H1 (cell line): Measurements from ENCODE around the gene ABCA1. TPM values are rescaled to one million over a fixed set of nuclear protein-coding genes. Genes with fewer than 3 reads are reported as not detected.

Experiments used
- CTCF ChIA-PET: fragments of 300-600 bp; sonication (Branson Sonifier 250); formaldehyde crosslinking; loops from one replicate; lab custom pipeline; 2021; ENCODE audit not compliant: partially characterized antibody; lab: Charles Lee
- POLR2A ChIA-PET: fragments of 300-600 bp; sonication (Branson Sonifier 250); formaldehyde crosslinking; loops from one replicate; lab custom pipeline; 2021; ENCODE audit warnings: inconsistent platforms; ENCODE audit not compliant: partially characterized antibody; lab: Charles Lee
- DNase-seq, 2 experiments: peaks; one replicate each; pipeline versions ENCODE4 v3.0.0 to v3.0.0-alpha.2; 2010 to 2022; ENCODE audit warnings: low spot score in 2 of 2, low read depth in 1 of 2, mixed read lengths in 1 of 2
- FAIRE-seq: peaks from 2 replicates; lab custom pipeline; 2011; peaks lifted over from hg19 to GRCh38; lab: Jason Lieb, UNC
- H2AFZ ChIP-seq: 2 replicates; pipeline ENCODE4 v1.8.1; 2012; ENCODE audit warnings: low read length, inconsistent platforms
- H2AK5ac ChIP-seq: 2 replicates; pipeline ENCODE4 v1.6.1; 2013; ENCODE audit warnings: low read depth, low read length
- H2BK120ac ChIP-seq: replicated peaks from 2 replicates; pipeline ENCODE3; 2013; ENCODE audit warnings: low read depth, low read length, inconsistent platforms
- H2BK12ac ChIP-seq: 2 replicates; pipeline ENCODE4 v1.6.1; 2013; ENCODE audit warnings: low read depth, low read length
- H2BK15ac ChIP-seq: 2 replicates; pipeline ENCODE4 v1.6.1; 2013; ENCODE audit warnings: low read length
- H2BK20ac ChIP-seq: 2 replicates; pipeline ENCODE4 v1.6.1; 2013; ENCODE audit warnings: low read length
- H2BK5ac ChIP-seq: 2 replicates; pipeline ENCODE4 v1.6.1; 2013; ENCODE audit warnings: low read depth, low read length
- H3K14ac ChIP-seq: 2 replicates; pipeline ENCODE4 v1.6.1; 2013; ENCODE audit warnings: inconsistent platforms; ENCODE audit not compliant: insufficient read length
- H3K18ac ChIP-seq: 2 replicates; pipeline ENCODE4 v1.6.1; 2013; ENCODE audit warnings: low read length; ENCODE audit errors: extremely low read depth
- H3K23ac ChIP-seq: 2 replicates; pipeline ENCODE4 v1.6.1; 2013; ENCODE audit warnings: inconsistent platforms; ENCODE audit not compliant: insufficient read length
- H3K23me2 ChIP-seq: 2 replicates; pipeline ENCODE4 v1.6.1; 2013; ENCODE audit warnings: low read depth, low read length
- H3K27ac ChIP-seq: 2 replicates; pipeline ENCODE4 v1.6.1; 2011; ENCODE audit warnings: low read depth, low read length, inconsistent platforms
- H3K27me3 ChIP-seq, 4 experiments: replicated peaks in 1 of 4; 1 replicate in 1 of 4; 2 replicates in 3 of 4; pipeline versions ENCODE4 v1.6.1 to v1.8.1; 2011 to 2013; ENCODE audit warnings: low read length in 3 of 4, mild to moderate bottlenecking in 3 of 4, inconsistent platforms in 2 of 4, mixed read lengths in 2 of 4, moderate library complexity in 1 of 4; ENCODE audit not compliant: control insufficient read depth in 3 of 4, insufficient read depth in 3 of 4; ENCODE audit errors: extremely low read depth in 1 of 4
- H3K36me3 ChIP-seq, 4 experiments: 2 replicates each; pipeline versions ENCODE4 v1.6.1 to v1.8.1; 2011 to 2013; ENCODE audit warnings: mild to moderate bottlenecking in 4 of 4, low read length in 3 of 4, moderate library complexity in 2 of 4, control low read depth in 1 of 4, inconsistent platforms in 1 of 4; ENCODE audit not compliant: insufficient read depth in 4 of 4, control insufficient read depth in 2 of 4
- H3K4ac ChIP-seq: replicated peaks from 2 replicates; pipeline ENCODE3; 2013; ENCODE audit warnings: low read length, low read depth, mixed read lengths, inconsistent platforms; ENCODE audit not compliant: insufficient read length
- H3K4me1 ChIP-seq, 4 experiments: replicated peaks in 1 of 4; 1 replicate in 1 of 4; 2 replicates in 3 of 4; pipeline versions ENCODE4 v1.6.1 to v1.8.1; 2011 to 2013; ENCODE audit warnings: low read length in 3 of 4, inconsistent platforms in 2 of 4, mixed read lengths in 1 of 4; ENCODE audit not compliant: insufficient read depth in 4 of 4, control insufficient read depth in 3 of 4
- H3K4me2 ChIP-seq, 2 experiments: 2 replicates each; pipeline versions ENCODE4 v1.6.1 to v1.8.1; 2011 to 2013; ENCODE audit warnings: low read depth in 2 of 2, low read length in 2 of 2, control low read depth in 1 of 2, inconsistent platforms in 1 of 2, mild to moderate bottlenecking in 1 of 2; ENCODE audit not compliant: insufficient read depth in 1 of 2
- H3K4me3 ChIP-seq, 4 experiments: fragments of 200-600, 300-600 bp in 1 of 4; sonication (generic), shearing (Covaris generic), sonication (Bioruptor Twin) in 1 of 4; 2 replicates each; pipeline versions ENCODE4 v1.5.1 to v1.8.1; 2011 to 2016; ENCODE audit warnings: low read length in 4 of 4, low read depth in 3 of 4, control low read depth in 2 of 4, inconsistent platforms in 2 of 4, mild to moderate bottlenecking in 2 of 4, mixed read lengths in 1 of 4, moderate library complexity in 1 of 4; ENCODE audit not compliant: insufficient read depth in 2 of 4; ENCODE audit errors: extremely low read depth in 1 of 4
- H3K56ac ChIP-seq: replicated peaks from 2 replicates; pipeline ENCODE3; 2013; ENCODE audit warnings: low read depth, mild to moderate bottlenecking, mixed read lengths, low read length, inconsistent platforms; ENCODE audit not compliant: insufficient read length
- H3K79me1 ChIP-seq: 2 replicates; pipeline ENCODE4 v1.6.1; 2013; ENCODE audit warnings: low read depth, low read length, control low read depth
- H3K79me2 ChIP-seq, 2 experiments: 2 replicates each; pipeline versions ENCODE4 v1.6.1 to v1.8.1; 2012 to 2013; ENCODE audit warnings: low read length in 2 of 2, mild to moderate bottlenecking in 2 of 2, inconsistent platforms in 1 of 2; ENCODE audit not compliant: insufficient read depth in 2 of 2, control insufficient read depth in 1 of 2
- H3K9ac ChIP-seq, 4 experiments: replicated peaks in 1 of 4; 1 replicate in 1 of 4; 2 replicates in 3 of 4; pipeline versions ENCODE4 v1.6.1 to v1.8.1; 2011 to 2013; ENCODE audit warnings: low read depth in 3 of 4, low read length in 3 of 4, control low read depth in 2 of 4, mild to moderate bottlenecking in 2 of 4, moderate library complexity in 2 of 4, inconsistent platforms in 1 of 4; ENCODE audit errors: extremely low read depth in 1 of 4
- H3K9me3 ChIP-seq, 2 experiments: 2 replicates each; pipeline versions ENCODE4 v1.6.1 to v1.8.1; 2012 to 2013; ENCODE audit warnings: mild to moderate bottlenecking in 2 of 2, moderate library complexity in 2 of 2, control low read depth in 1 of 2, inconsistent platforms in 1 of 2, low read depth in 1 of 2, low read length in 1 of 2, mixed read lengths in 1 of 2; ENCODE audit not compliant: insufficient read depth in 2 of 2
- H4K20me1 ChIP-seq, 2 experiments: replicated peaks in 1 of 2; 2 replicates each; pipeline versions ENCODE3 to v1.8.1; 2011 to 2013; ENCODE audit warnings: inconsistent platforms in 2 of 2, low read length in 2 of 2, mild to moderate bottlenecking in 1 of 2; ENCODE audit not compliant: insufficient read depth in 2 of 2, control insufficient read depth in 1 of 2
- H4K5ac ChIP-seq: 2 replicates; pipeline ENCODE4 v1.6.1; 2013; ENCODE audit warnings: low read length, low read depth, mixed read lengths, inconsistent platforms; ENCODE audit not compliant: insufficient read length
- H4K8ac ChIP-seq: 2 replicates; pipeline ENCODE4 v1.8.0; 2013; ENCODE audit warnings: mild to moderate bottlenecking, moderate library complexity, low read length, inconsistent platforms; ENCODE audit not compliant: insufficient read depth; ENCODE audit errors: extremely low read depth
- H4K91ac ChIP-seq: replicated peaks from 2 replicates; pipeline ENCODE3; 2013; ENCODE audit warnings: low read length, mixed read lengths, inconsistent platforms; ENCODE audit not compliant: insufficient read length
- HDAC6 ChIP-seq: IDR thresholded peaks from one replicate; pipeline ENCODE4 v1.7.1; 2012; ENCODE audit warnings: low read depth, mild to moderate bottlenecking, inconsistent platforms, low read length, moderate library complexity
- KDM4A ChIP-seq: IDR thresholded peaks from one replicate; pipeline ENCODE4 v1.7.1; 2012; ENCODE audit warnings: low read depth, mild to moderate bottlenecking, moderate library complexity, low read length, inconsistent platforms; ENCODE audit not compliant: severe bottlenecking
- RFX5 ChIP-seq: IDR thresholded peaks from 2 replicates; pipeline ENCODE4 v1.6.1; 2011; ENCODE audit warnings: low read depth, low read length, improper control_type of control experiment, borderline replicate concordance
- SAP30 ChIP-seq: fragments of 300-600 bp; sonication (generic); IDR thresholded peaks from 2 replicates; pipeline ENCODE4 v1.7.1; 2012; ENCODE audit warnings: low read length, moderate library complexity, mild to moderate bottlenecking, inconsistent platforms; ENCODE audit not compliant: insufficient read depth, insufficient replicate concordance
- SIN3A ChIP-seq, 2 experiments: IDR thresholded peaks in 1 of 2; conservative IDR thresholded peaks in 1 of 2; 2 replicates each; pipeline ENCODE4 v1.6.1; 2011 to 2012; ENCODE audit warnings: low read length in 2 of 2, improper control_type of control experiment in 1 of 2, low read depth in 1 of 2, mild to moderate bottlenecking in 1 of 2
- TBP ChIP-seq: IDR thresholded peaks from 2 replicates; pipeline ENCODE4 v1.6.1; 2011; ENCODE audit warnings: low read depth, low read length, improper control_type of control experiment
- WGBS, 2 experiments: shearing (Covaris generic) in 1 of 2; methylation state at CpG; one replicate each; pipeline versions ENCODE4 v1.1.6 to v1.1.7; 2013 to 2015; ENCODE audit warnings: low lambda C conversion rate in 2 of 2, mixed read lengths in 2 of 2, inconsistent platforms in 1 of 2, low coverage in 1 of 2, missing lambda C conversion rate in 1 of 2; ENCODE audit not compliant: insufficient replicate concordance in 2 of 2, insufficient coverage in 1 of 2, insufficient read length in 1 of 2; ENCODE audit errors: extremely low coverage in 1 of 2, missing lambda C conversion rate in 1 of 2; 5-methylcytosine and 5-hydroxymethylcytosine counted together
- polyA plus RNA-seq, 7 experiments: library from polyadenylated mRNA; depleted of rRNA in 3 of 7; stranded (reverse) in 5 of 7; unstranded in 2 of 7; fragments of >200 nt in 5 of 7; fragments of 200-250 nt in 2 of 7; gene quantifications; 1 replicate in 5 of 7; 2 replicates in 1 of 7; 4 replicates in 1 of 7; pipeline versions ENCODE4 v1.2.1 to v1.2.3, GENCODE V29; 2011 to 2013; ENCODE audit warnings: missing spikeins in 2 of 7, mixed read lengths in 2 of 7
- total RNA-seq: library from RNA; stranded (reverse); fragmentation: NEBNext Ultra II Directional; extraction: Animal tissue kit (Norgen Biotek cat#: 25700); gene quantifications from 2 replicates; pipeline ENCODE4 v1.2.1, GENCODE V29; 2021
- TF ChIP-seq, protein P1 (sequence below), 3 experiments: IDR thresholded peaks; 1 replicate in 2 of 3; 2 replicates in 1 of 3; pipeline versions ENCODE4 v1.5.1 to v1.6.1; 2011; ENCODE audit warnings: low read length in 3 of 3, mild to moderate bottlenecking in 3 of 3, inconsistent platforms in 2 of 3, low read depth in 1 of 3, moderate library complexity in 1 of 3; ENCODE audit not compliant: insufficient read depth in 1 of 3; ENCODE audit errors: control extremely low read depth in 1 of 3

Gene ABCA1
- total and polyA plus RNA-seq, 2 of the 8 experiments (the other 6 are each of a cell fraction or from before 2014, with no cell fraction given) = 6.9 to 7.8 TPM

DNA sequence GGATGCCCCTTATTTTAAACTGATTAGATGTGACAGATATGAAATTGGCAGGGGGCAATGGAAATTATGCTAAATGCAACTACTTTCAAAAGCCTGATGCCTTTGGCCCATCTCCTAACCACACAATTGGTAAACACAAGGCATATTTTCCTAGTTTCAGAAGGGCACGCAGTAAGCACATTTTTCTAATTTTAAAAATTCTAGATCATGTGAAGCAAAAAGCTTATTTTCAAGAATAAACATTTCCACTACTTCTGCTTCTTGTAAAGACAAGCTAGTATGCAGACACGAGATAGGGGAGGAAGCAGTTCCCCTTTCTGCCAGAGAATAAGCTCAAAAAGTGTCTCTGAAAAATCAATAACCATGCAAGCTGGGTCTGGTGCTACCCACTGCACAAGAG lies 67.7 kb downstream of the ABCA1 start:
- no peaks in the 10 kb centered on the region for H4K20me1 ChIP-seq
- TF ChIP-seq RFX5 (no peak), TBP (no peak), SIN3A (conservative IDR thresholded peaks at IDR 0.05 in 1 of 2, IDR thresholded peaks at IDR 0.05 in 1 of 2; ENCODE audit: low read depth in 1 of 2, low read length in 2 of 2) (no peak), SAP30 (no peak), HDAC6 (no peak), KDM4A (no peak)
- TF ChIP-seq, protein P1, sequence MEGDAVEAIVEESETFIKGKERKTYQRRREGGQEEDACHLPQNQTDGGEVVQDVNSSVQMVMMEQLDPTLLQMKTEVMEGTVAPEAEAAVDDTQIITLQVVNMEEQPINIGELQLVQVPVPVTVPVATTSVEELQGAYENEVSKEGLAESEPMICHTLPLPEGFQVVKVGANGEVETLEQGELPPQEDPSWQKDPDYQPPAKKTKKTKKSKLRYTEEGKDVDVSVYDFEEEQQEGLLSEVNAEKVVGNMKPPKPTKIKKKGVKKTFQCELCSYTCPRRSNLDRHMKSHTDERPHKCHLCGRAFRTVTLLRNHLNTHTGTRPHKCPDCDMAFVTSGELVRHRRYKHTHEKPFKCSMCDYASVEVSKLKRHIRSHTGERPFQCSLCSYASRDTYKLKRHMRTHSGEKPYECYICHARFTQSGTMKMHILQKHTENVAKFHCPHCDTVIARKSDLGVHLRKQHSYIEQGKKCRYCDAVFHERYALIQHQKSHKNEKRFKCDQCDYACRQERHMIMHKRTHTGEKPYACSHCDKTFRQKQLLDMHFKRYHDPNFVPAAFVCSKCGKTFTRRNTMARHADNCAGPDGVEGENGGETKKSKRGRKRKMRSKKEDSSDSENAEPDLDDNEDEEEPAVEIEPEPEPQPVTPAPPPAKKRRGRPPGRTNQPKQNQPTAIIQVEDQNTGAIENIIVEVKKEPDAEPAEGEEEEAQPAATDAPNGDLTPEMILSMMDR (IDR thresholded peaks at IDR 0.05; ENCODE audit: control extremely low read depth in 1 of 3, insufficient read depth in 1 of 3, low read depth in 1 of 3, low read length in 3 of 3) = no peak
- H2BK5ac ChIP-seq = no peak overlapping the region
- H2BK12ac ChIP-seq = no peak overlapping the region
- no peak overlapping the region for H3K4me2 ChIP-seq
- H3K4ac ChIP-seq = no peak overlapping the region
- H3K27me3 ChIP-seq = no peaks in the 10 kb centered on the region
- H2AFZ ChIP-seq = no peak overlapping the region
- no peak overlapping the region for H2BK120ac ChIP-seq
- no peaks in the 10 kb centered on the region for H3K79me2 ChIP-seq
- DNase-seq = no peak
- H3K27ac ChIP-seq = no peak overlapping the region
- no peaks in the 10 kb centered on the region; a peak in 4 of 8 replicates for H3K36me3 ChIP-seq
- ChIA-PET CTCF (interaction anchor here (1.2 to 1.4 kb wide), 2 partner anchors 68 to 569 kb away, joined by 3 read pairs; partner anchors contain the start of gene ABCA1), POLR2A (interaction anchor here (1.5 to 1.9 kb wide), 2 partner anchors 8 to 10 kb away, joined by 4 read pairs; no protein-coding TSS in a partner anchor)
- 93% methylated on average over 2 of the region's 2 CpGs; no CpG with 5 or more reads in 1 of the 2 experiments for WGBS, 2 experiments
- H4K91ac ChIP-seq = no peak overlapping the region
- no peak overlapping the region for H4K5ac ChIP-seq
- H3K18ac ChIP-seq = no peak overlapping the region
- H3K14ac ChIP-seq = no peak overlapping the region
- H3K9me3 ChIP-seq = no peaks in the 10 kb centered on the region
- H3K79me1 ChIP-seq = peaks cover 2% of the 10 kb centered on the region; the same call in 1 of the 2 replicates
- H2BK20ac ChIP-seq = no peak overlapping the region
- no peak overlapping the region for H3K4me3 ChIP-seq
- no peak overlapping the region for H3K9ac ChIP-seq
- H3K23ac ChIP-seq = no peak overlapping the region
- H2AK5ac ChIP-seq = no peak overlapping the region
- no peak overlapping the region for H3K56ac ChIP-seq
- no peaks in the 10 kb centered on the region for H3K23me2 ChIP-seq
- FAIRE-seq = no peak
- no peak overlapping the region for H4K8ac ChIP-seq
- H3K4me1 ChIP-seq = peaks cover 14 to 26% (median 24%) of the 10 kb centered on the region in 4 experiments
- H2BK15ac ChIP-seq = no peak overlapping the region
